ENCODE data around the gene TMEM263.

The TMEM263 gene

DNA sequence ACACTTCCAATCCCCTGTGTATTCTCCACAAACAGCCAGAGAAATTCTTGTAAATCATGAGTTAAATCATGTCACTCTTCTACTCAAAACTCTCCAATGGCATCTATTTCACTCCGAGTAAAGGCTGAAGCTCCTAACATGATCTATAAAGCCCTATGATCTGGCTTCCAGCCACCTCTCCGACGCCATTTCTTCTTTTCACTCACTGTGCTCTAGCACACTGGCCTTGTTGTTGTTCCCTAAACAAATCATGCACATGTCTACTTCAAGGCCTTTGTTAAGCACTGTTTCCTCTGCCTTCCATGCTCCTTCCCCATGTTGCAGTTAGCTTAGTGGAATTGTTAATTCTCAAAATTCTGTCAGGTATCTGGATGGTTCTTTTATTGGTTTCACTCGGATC is 61.3 kb downstream of the TMEM263 start:
- no peaks in the 10 kb centered on the region for H3K27me3 ChIP-seq (ENCODE audit: control insufficient read depth, insufficient read depth, low read length)
- H3K27ac ChIP-seq (ENCODE audit: low read depth, low read length) = no peak overlapping the region
- no peaks in the 10 kb centered on the region for H3K4me1 ChIP-seq (ENCODE audit: control insufficient read depth, insufficient read depth, low read length)
- H3K36me3 ChIP-seq (ENCODE audit: control insufficient read depth, insufficient read depth, low read length) = peaks cover 6% of the 10 kb centered on the region; the same call in 1 of the 2 replicates
- no peaks in the 10 kb centered on the region for H3K9me3 ChIP-seq (ENCODE audit: control insufficient read depth, insufficient read depth, low read length)
- no peak overlapping the region for H3K4me3 ChIP-seq (ENCODE audit: low read depth, low read length)
- H3K9ac ChIP-seq (ENCODE audit: low read depth, low read length) = no peak overlapping the region

DNA sequence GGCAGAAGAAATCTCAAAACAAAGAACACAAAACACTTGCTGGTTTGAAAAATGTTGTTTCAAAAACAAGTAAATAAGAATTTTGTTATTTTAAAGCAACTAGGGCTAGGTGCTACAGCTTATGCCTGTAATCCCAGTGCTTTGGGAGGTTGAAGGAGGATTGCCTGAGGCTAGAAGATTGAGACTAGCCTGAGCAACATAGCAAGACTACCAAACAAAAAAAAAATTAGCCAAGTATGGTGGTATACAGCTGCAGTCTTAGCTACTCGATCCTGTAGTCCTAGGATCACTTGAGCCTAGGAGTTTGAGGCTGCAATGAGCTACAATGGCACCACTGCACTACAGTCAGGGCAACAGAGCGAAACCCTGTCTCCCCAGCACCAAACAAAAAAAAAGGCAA is 63.8 kb downstream of the TMEM263 start:
- no peaks in the 10 kb centered on the region for H3K4me1 ChIP-seq (ENCODE audit: control insufficient read depth, insufficient read depth, low read length)
- H3K27me3 ChIP-seq (ENCODE audit: control insufficient read depth, insufficient read depth, low read length) = no peaks in the 10 kb centered on the region
- H3K27ac ChIP-seq (ENCODE audit: low read depth, low read length) = no peak overlapping the region
- no peak overlapping the region for H3K9ac ChIP-seq (ENCODE audit: low read depth, low read length)
- no peaks in the 10 kb centered on the region for H3K9me3 ChIP-seq (ENCODE audit: control insufficient read depth, insufficient read depth, low read length)
- H3K4me3 ChIP-seq (ENCODE audit: low read depth, low read length) = no peak overlapping the region
- H3K36me3 ChIP-seq (ENCODE audit: control insufficient read depth, insufficient read depth, low read length) = peaks cover 6% of the 10 kb centered on the region; the same call in 1 of the 2 replicates
